PFSK-1 (cell line): ENCODE results near the gene RBPMS2.

ENCODE experiments used
- FOXP2 ChIP-seq: optimal IDR thresholded peaks from 2 replicates; pipeline ENCODE3; 2011; ENCODE audit warnings: borderline replicate concordance, control low read depth, inconsistent platforms; ENCODE audit not compliant: insufficient read depth; ENCODE audit errors: extremely low read length, extremely low read depth
- POLR2AphosphoS5 ChIP-seq: IDR thresholded peaks from 2 replicates; pipeline ENCODE4 v1.6.1; 2012; ENCODE audit warnings: low read depth, mild to moderate bottlenecking, control low read depth, low read length, moderate library complexity
- SIN3A ChIP-seq: IDR thresholded peaks from 2 replicates; pipeline ENCODE4 v1.6.1; 2012; ENCODE audit warnings: mild to moderate bottlenecking, low read length, moderate library complexity, borderline replicate concordance; ENCODE audit not compliant: insufficient read depth
- TAF1 ChIP-seq: IDR thresholded peaks from 2 replicates; pipeline ENCODE4 v1.6.1; 2012; ENCODE audit warnings: low read length, control low read depth, borderline replicate concordance; ENCODE audit not compliant: insufficient read depth
- TF ChIP-seq, protein P1 (sequence below), 2 experiments: IDR thresholded peaks; 2 replicates each; pipeline versions ENCODE4 v1.6.1 to v1.8.0; 2011 to 2012; ENCODE audit warnings: low read depth in 2 of 2, low read length in 2 of 2, control low read depth in 1 of 2, inconsistent platforms in 1 of 2, mild to moderate bottlenecking in 1 of 2, moderate library complexity in 1 of 2; ENCODE audit not compliant: insufficient read depth in 1 of 2

RBPMS2 gene

DNA sequence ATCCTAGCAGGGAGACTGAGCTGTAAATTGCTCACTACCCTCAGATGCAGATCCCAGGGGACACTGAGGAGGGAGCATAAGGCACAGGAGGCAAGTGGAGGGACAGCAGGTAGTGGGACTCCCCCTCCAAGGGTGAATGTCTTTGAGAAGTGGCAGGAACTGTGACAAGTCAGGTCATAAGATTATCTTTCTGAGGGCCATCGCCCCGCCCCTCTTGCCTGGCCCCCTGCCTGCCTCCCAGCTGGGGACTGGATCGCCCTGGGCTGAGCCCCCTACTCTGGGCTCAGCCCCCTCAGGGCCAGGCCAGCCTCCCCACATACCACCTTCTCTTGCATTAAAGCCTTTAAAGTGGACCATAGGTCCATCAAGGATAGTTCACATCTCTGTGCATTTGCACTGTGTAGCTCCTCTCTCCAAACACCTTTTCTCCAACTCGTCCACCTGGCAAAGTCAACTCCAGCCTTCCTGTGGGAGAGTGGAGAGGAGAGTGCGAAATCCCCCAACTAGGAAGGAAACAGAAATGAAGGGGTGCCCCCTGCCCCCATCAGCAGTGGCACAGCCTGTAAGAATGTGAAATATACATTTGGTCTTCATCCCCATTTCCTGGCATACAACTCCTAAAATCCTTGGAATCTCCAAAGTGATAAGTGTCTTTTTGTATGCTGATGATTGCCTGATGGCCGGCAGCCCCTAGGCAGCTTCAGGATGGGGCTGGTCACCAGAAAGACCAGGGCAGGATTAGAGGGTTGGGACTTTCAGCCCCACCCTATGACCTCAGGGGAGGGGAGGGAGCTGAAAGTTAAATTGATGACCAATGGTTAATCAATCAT lies 35.3 kb upstream of the RBPMS2 start:
- TF ChIP-seq POLR2AphosphoS5 (no peak), TAF1 (no peak), SIN3A (no peak), FOXP2 (no peak)
- TF ChIP-seq, protein P1, sequence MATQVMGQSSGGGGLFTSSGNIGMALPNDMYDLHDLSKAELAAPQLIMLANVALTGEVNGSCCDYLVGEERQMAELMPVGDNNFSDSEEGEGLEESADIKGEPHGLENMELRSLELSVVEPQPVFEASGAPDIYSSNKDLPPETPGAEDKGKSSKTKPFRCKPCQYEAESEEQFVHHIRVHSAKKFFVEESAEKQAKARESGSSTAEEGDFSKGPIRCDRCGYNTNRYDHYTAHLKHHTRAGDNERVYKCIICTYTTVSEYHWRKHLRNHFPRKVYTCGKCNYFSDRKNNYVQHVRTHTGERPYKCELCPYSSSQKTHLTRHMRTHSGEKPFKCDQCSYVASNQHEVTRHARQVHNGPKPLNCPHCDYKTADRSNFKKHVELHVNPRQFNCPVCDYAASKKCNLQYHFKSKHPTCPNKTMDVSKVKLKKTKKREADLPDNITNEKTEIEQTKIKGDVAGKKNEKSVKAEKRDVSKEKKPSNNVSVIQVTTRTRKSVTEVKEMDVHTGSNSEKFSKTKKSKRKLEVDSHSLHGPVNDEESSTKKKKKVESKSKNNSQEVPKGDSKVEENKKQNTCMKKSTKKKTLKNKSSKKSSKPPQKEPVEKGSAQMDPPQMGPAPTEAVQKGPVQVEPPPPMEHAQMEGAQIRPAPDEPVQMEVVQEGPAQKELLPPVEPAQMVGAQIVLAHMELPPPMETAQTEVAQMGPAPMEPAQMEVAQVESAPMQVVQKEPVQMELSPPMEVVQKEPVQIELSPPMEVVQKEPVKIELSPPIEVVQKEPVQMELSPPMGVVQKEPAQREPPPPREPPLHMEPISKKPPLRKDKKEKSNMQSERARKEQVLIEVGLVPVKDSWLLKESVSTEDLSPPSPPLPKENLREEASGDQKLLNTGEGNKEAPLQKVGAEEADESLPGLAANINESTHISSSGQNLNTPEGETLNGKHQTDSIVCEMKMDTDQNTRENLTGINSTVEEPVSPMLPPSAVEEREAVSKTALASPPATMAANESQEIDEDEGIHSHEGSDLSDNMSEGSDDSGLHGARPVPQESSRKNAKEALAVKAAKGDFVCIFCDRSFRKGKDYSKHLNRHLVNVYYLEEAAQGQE (IDR thresholded peaks at IDR 0.05; ENCODE audit: insufficient read depth in 1 of 2, low read depth in 2 of 2, low read length in 2 of 2), result no peak

DNA sequence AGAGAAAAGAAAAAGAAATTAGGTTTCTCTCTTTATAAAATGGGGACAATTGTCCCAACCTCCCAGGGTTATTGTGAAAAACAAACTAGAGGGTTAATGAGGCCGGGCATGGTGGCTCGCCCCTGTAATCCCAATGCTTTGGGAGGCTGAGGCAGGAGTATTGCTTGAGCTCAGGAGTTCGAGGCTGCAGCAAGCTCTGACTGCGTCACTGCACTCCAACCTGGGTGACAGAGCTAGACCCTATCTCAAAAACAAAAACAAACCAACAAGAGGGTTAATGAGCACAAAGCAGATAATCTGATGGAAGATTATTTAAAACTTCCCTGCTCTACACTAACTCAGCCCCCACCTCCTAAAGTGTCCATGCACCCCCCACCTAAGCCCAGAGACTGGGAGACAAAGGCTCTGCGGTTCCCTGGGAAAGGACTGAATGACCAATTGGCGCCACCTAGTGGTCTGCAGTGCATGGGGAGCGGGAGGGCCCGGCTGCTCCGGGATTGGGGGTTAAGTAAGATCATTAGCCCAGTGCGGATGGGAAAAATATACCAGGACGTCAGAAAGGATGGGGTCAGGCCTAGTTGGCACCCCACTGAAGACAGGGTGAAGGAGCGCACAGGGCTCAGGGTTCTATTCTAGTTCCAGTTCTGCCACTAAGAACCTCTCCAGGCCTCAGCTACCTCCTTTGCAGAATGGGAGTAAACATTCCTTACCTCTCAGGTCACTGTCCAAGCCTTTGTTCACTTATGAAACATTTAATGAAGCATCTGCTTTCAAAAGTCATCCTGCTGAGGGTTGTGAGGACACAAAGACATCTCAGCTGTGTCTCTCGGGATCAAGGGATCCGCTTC lies 34.5 kb upstream of the RBPMS2 start:
- TF ChIP-seq POLR2AphosphoS5 (no peak), TAF1 (no peak), FOXP2 (no peak), SIN3A (no peak)
- TF ChIP-seq, protein P1 (IDR thresholded peaks at IDR 0.05; ENCODE audit: insufficient read depth in 1 of 2, low read depth in 2 of 2, low read length in 2 of 2), result no peak

DNA sequence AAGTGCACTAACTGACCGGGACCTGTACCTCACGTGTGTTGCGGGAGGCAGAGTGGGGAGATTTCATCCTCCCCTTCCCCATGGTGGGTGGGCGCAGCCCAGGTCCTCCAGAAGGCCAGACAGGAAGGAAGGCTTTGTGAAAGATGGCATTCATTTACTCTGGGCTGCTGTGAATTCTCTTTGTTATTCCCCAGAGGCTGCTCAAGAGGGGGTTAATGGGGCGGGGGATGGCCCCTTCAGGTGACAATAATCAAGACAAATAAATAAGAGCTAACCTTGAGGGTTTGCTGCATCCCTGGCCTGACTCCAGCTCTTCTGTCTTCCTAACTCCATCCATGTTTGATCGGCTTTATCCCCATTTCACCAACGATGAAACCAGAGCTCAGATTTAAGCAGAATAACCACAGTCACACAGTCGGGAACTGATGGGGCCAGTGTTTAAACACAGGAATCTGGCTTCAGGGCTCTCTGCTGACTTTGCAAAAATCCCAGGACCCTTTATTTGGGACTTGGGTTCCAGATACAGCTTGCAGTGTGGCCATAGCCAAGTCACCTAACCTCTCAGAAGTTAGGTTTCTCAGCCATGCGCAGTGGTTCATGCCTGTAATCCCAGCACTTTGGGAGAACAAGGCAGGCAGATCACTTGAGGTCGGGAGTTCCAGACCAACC lies 33.5 kb upstream of the RBPMS2 start:
- TF ChIP-seq, protein P1 (IDR thresholded peaks at IDR 0.05; ENCODE audit: insufficient read depth in 1 of 2, low read depth in 2 of 2, low read length in 2 of 2), result no peak

DNA sequence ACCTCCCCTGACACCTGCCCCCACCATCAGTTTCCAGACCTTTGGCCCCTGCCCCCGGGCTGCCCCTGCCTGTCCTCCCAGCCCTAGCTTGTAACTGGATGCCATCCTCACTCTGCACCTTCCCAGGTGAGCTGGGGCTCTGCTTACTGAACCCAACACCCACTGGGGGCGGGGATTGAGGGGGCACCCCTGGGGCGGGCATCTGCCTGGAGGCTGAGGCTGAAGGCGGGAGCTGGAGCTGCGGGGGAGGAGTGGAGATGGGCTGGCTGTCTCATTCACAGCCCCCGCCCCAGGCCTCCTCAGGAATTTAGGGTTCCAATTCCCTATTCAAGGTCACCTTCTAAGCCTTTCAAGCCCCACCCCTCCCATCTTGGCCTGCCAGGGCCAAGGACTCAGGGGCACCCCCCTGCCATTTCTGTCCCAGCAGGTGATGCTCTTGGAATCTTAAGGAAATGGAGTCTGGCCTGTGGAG lies 32.4 kb upstream of the RBPMS2 start:
- TF ChIP-seq FOXP2 (no peak), TAF1 (no peak)

DNA sequence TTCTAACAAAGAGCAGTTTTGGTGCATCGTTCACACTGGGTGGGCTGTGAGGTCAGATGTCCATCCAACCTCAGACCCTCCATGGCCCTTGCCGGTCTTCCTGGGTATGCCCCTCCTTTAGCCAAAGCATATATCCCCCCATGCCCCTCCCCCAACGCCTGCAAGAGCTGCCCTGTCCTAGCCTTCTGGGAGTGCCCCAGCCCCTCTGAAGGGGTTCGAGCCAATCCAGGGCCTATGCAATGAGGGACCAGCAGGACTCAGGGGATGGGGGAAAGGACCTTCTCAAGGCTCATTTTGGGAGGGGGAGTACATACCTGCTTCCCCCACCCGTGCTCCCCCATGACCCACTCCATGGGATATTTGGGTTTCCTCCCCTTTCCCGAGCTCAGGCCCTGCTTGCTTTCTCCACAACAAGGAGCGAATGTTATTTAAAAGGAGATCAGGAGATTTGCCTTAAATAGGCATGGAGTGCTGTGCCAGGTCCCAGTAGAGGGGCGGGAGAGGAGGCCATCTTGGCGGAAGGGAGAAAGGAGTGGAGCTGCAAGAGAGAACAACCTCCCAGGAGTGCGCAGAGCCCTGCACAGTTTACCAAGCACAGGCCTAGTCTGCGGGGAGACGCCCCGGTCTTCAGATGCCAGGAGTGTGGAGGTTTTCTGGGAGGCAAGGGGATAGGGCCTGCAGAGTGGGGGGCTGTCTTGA lies 31.8 kb upstream of the RBPMS2 start:
- no peak for TF ChIP-seq POLR2AphosphoS5
- no peak for TF ChIP-seq SIN3A
- no peak for TF ChIP-seq FOXP2
- no peak for TF ChIP-seq TAF1
- TF ChIP-seq, protein P1 (IDR thresholded peaks at IDR 0.05; ENCODE audit: insufficient read depth in 1 of 2, low read depth in 2 of 2, low read length in 2 of 2), result no peak
